ENCODE data around the gene WDR20.

WDR20 gene

DNA sequence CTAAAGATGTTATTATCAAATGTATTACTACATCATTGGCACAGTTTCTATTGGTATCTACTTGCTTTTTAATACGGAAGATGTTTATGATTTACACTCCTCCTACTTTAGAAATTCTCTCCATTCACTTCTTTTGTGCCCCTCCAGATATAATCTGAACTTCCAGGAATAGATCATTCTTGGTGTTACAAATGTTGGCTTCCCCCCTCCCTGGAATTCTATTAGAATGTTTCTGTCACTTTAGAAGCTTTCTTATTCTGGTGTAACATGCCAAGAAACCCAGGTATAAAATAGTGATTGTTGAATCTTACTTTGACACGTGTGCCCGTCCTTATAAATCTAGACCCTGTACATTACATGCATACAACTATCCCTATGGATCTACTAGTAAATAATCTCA lies 1.2 kb upstream of the WDR20 start:
- TF ChIP-seq, protein P1, sequence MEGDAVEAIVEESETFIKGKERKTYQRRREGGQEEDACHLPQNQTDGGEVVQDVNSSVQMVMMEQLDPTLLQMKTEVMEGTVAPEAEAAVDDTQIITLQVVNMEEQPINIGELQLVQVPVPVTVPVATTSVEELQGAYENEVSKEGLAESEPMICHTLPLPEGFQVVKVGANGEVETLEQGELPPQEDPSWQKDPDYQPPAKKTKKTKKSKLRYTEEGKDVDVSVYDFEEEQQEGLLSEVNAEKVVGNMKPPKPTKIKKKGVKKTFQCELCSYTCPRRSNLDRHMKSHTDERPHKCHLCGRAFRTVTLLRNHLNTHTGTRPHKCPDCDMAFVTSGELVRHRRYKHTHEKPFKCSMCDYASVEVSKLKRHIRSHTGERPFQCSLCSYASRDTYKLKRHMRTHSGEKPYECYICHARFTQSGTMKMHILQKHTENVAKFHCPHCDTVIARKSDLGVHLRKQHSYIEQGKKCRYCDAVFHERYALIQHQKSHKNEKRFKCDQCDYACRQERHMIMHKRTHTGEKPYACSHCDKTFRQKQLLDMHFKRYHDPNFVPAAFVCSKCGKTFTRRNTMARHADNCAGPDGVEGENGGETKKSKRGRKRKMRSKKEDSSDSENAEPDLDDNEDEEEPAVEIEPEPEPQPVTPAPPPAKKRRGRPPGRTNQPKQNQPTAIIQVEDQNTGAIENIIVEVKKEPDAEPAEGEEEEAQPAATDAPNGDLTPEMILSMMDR (conservative IDR thresholded peaks at IDR 0.05) = no peak
- no peak for TF ChIP-seq ZFX (IDR thresholded peaks at IDR 0.05)
- H3K27ac ChIP-seq = peak overlapping the region; percentile 84; the same call in 1 of the 2 replicates

GRCh38 chr14:102138961-102139285 lies 774 bp upstream of the WDR20 start:
- peak overlapping the region; percentile 84 for H3K27ac ChIP-seq
- TF ChIP-seq ZFX (IDR thresholded peaks at IDR 0.05) = no peak
- TF ChIP-seq, protein P1 (conservative IDR thresholded peaks at IDR 0.05) = no peak

DNA sequence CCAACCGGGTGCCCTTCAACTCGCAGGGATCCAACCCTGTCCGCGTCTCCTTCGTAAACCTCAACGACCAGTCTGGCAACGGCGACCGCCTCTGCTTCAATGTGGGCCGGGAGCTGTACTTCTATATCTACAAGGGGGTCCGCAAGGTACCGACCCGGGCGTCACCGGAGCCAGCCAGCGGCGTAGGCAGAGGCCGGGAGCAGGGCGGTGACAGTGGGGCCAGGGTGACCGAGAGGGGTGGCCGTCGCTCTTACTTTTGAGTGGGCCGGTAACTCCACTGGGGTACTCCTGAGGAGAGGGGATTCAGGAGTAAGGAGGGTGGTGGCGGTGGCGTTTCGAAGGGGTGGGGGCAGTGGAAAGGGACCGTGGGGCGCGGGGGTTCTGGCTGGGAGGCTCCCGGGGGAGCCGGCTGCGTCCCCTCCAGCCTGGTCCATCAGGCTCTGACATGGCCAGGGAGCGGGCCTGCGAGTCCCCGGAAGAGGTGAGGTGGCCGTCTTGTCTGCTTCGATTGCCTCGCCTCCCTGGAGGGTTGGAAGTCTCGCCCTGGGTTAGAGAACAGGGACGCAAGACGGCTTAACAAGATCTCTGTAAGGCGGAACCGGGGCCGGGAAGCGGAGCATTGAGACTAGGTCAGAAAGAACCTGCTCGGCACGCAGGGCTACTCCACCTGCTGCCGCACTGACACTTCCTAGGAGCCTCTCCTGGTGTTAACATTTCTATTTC lies 491 bp downstream of the WDR20 start:
- TF ChIP-seq, protein P1 (conservative IDR thresholded peaks at IDR 0.05) = no peak
- peak; percentile 61; the same call in 1 of the 2 replicates for TF ChIP-seq ZFX (IDR thresholded peaks at IDR 0.05)

GRCh38 chr14:102140750-102141145 lies 1.1 kb downstream of the WDR20 start:
- TF ChIP-seq, protein P1 (conservative IDR thresholded peaks at IDR 0.05) = no peak
- TF ChIP-seq ZFX (IDR thresholded peaks at IDR 0.05) = no peak
- H3K27ac ChIP-seq = peak overlapping the region; percentile 84

More for the DNA sequence above, 491 bp downstream of the WDR20 start:
- peak overlapping the region; percentile 84 for H3K27ac ChIP-seq

GRCh38 chr14:102141797-102142196 lies 2.1 kb downstream of the WDR20 start:
- no peak for TF ChIP-seq ZFX (IDR thresholded peaks at IDR 0.05)
- TF ChIP-seq, protein P1 (conservative IDR thresholded peaks at IDR 0.05) = no peak
- no peak overlapping the region for H3K27ac ChIP-seq

DNA sequence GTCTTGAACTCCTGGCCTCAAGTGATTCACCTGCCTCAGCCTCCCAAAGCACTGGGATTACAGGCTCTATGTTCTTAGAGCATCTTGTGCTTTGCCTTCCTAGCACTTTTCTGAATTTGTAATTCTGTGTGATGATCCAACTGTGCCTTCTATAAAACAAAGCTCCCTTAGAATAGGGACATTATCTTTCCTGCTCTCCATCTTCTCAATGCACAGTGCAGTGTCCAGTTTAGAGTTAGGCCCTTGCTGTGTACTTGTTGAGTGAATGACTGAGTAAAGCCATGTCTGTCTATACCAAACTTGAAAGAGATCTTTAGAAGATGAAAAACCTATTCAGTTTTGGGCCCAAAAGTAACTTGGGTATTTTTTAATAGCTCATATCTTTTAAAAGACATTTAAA lies 5.2 kb downstream of the WDR20 start:
- H3K27ac ChIP-seq = no peak overlapping the region
- TF ChIP-seq, protein P1 (conservative IDR thresholded peaks at IDR 0.05) = no peak
- TF ChIP-seq ZFX (IDR thresholded peaks at IDR 0.05) = no peak

DNA sequence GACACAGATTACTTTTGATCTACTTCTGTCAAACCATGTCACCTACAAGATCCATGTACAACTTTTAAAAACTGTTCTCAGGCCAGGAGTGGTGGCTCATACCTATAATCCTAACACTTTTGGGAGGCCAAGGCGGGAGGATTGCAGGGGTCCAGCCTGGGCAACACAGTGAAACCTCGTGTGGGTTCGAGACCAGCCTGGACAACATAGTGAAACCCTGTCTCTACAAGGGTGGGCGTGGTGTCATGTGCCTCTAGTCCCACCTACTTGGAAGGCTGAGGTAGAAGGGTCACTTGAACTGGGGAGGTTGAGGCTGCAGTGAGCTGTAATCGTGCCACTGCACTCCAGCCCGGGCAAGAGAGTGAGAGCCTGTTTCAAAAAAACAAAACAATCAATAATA lies 5.7 kb downstream of the WDR20 start:
- no peak for TF ChIP-seq ZFX (IDR thresholded peaks at IDR 0.05)
- TF ChIP-seq, protein P1 (conservative IDR thresholded peaks at IDR 0.05) = no peak
- H3K27ac ChIP-seq = no peak overlapping the region

All from C4-2B (cell line).